Ovary (tissue), 3 donors: ENCODE data around the gene INPP4A.

Source experiments
- CTCF ChIP-seq, 3 donors: fragments of 450-650 bp in 2 of 3; fragments of 200-600 bp in 1 of 3; IDR thresholded peaks; one replicate each; pipeline versions ENCODE4 v1.5.1 to v1.8.0; 2016 to 2022; ENCODE audit warnings: antibody characterized with exemption in 3 of 3, mild to moderate bottlenecking in 1 of 3
- EP300 ChIP-seq: sonication (generic); formaldehyde crosslinking; IDR thresholded peaks from one replicate; pipeline ENCODE4 v1.6.1; 2017; ENCODE audit warnings: antibody characterized with exemption
- POLR2A ChIP-seq: fragments of 450-650 bp; IDR thresholded peaks from one replicate; pipeline ENCODE4 v1.6.1; 2017; ENCODE audit warnings: antibody characterized with exemption, mild to moderate bottlenecking, moderate library complexity
- donor health status: DM: no; HTN: no; CAD: no.

GRCh38 chr2:98509542-98510321 is 65.1 kb downstream of the INPP4A start:
- TF ChIP-seq CTCF (IDR thresholded peaks at IDR 0.05) (no peak), POLR2A (no peak), EP300 (no peak)
